Pancreas (tissue), 10 donors: ENCODE measurements around the gene BABAM2. TPM values are rescaled to one million over a fixed set of nuclear protein-coding genes. Genes with fewer than 3 reads are reported as not detected.
"Not testable (repeated sequence)": the region's sequence is repeated elsewhere in the genome, so short reads cannot be mapped to it uniquely, and the experiment has no call there.

Experiments used
- ATAC-seq, 4 donors: fragments of 200-7000 bp; cut with Tn5 transposase; one replicate each; pipeline versions ENCODE4 v1.8.0 to v1.9.1; 2020; ENCODE audit warnings: mild to moderate bottlenecking in 4 of 4, moderate library complexity in 4 of 4
- DNase-seq, 6 donors: peaks; one replicate each; pipeline ENCODE4 v3.0.0-alpha.2; 2020
- FAIRE-seq: peaks from 2 replicates; lab custom pipeline; 2012; peaks lifted over from hg19 to GRCh38; lab: Jason Lieb, UNC
- H3K27ac ChIP-seq, 4 donors: fragments of 200-600 bp; sonication (generic); 1 replicate in 3 of 4; 2 replicates in 1 of 4; pipeline versions ENCODE4 v1.5.0 to v1.8.0; 2020
- H3K27me3 ChIP-seq, 4 donors: fragments of 200-600 bp; one replicate each; pipeline ENCODE4 v1.8.0; 2021
- H3K36me3 ChIP-seq, 3 donors: fragments of 200-600 bp; sonication (generic) in 1 of 3; one replicate each; pipeline versions ENCODE4 v1.5.0 to v1.8.0; 2020 to 2021
- H3K4me1 ChIP-seq, 3 donors: fragments of 200-600 bp; one replicate each; pipeline ENCODE4 v1.8.0; 2021
- H3K4me3 ChIP-seq, 4 donors: fragments of 200-600 bp; sonication (generic) in 2 of 4; one replicate each; pipeline versions ENCODE4 v1.5.0 to v1.8.0; 2020 to 2021
- H3K9me3 ChIP-seq, 4 donors: fragments of 200-600 bp; one replicate each; pipeline ENCODE4 v1.8.0; 2021
- WGBS, 2 donors: extraction: QIAGEN DNeasy Blood & Tissue Kit; methylation state at CpG; one replicate each; pipeline ENCODE4 v1.1.7; 2013; 5-methylcytosine and 5-hydroxymethylcytosine counted together
- intact Hi-C, 3 donors: fragments of 100-400 bp; cut with DNase I; formaldehyde crosslinking; loops; one replicate each; pipeline versions ENCODE4 v1.11.1 to v1.14.2; 2022
- polyA plus RNA-seq, 2 donors: library from polyadenylated mRNA; stranded (reverse); fragments of 200-250 nt; gene quantifications; one replicate each; pipeline ENCODE4 v1.2.3, GENCODE V29; 2013
- total RNA-seq, 6 donors: library from RNA; stranded (reverse); fragmentation: NEBNext Ultra II Directional in 4 of 6; extraction: Animal tissue kit (Norgen Biotek cat#: 25700) in 4 of 6; gene quantifications; one replicate each; pipeline versions ENCODE4 v1.2.1 to v1.2.4, GENCODE V29; 2021 to 2023
- TF ChIP-seq, protein P1 (sequence below), 4 donors: fragments of 200-600 bp; sonication (generic) in 3 of 4; IDR thresholded peaks; one replicate each; pipeline versions ENCODE4 v1.5.0 to v1.8.0; 2021; ENCODE audit warnings: antibody characterized with exemption in 4 of 4
- donor health status: healthy with polysubstance abuse.
- donor health status: DM: no; HTN: no; CAD: no; lungs with moderate emphysema.
- donor health status: DM: no; HTN: no; CAD: no.
- donor health status: control.
- donor health status: control.
- donor health status: Bipolar disorder and iron deficiency.
- donor health status: DM: yes; HTN: yes; CAD: no.
- donor health status: DM: no; HTN: no; CAD: no.
- donor health status: DM: no; HTN: no; CAD: no.
- donor health status: DM: yes; HTN: yes; CAD: no.

BABAM2 gene
- total and polyA plus RNA-seq, 8 donors: 9.4 to 21.3 (median 15.6) TPM

DNA sequence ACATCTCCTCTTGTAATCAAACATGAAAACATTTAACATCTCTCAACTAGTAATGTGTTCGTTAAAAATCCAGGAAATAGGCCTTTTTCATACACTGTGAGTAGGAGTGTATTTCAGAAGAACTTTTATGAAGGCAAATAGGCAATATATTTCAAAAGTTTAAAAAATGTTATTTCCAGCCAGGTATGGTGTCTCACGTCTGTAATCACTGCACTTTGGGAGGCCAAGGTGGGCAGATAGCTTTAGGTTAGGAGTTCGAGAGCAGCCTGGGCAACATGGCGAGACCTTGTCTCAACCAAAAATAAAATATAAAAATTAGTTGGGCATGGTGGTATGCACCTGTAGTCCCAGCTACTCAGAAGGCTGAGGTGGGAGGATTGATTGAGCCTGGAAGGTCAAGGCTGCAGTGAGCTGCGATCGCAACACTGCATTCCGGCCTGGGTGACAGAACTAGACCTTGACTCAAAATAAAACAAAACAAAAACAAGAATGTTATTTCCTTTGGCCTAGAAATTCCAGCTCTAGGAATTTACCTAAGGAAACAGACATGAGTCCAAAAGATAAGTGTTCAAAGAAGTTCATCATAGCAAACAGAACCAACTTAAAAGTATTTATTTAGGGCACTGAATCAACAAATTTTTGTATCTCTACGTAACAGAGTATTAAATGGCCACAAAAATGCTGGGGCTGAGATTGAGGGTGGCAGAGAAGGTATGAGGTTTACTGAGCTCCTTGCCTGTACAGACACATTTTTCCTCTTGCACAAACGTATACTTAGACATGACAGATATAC is 15.2 kb upstream of the BABAM2 start:
- Histone ChIP-seq H3K4me1 (peaks cover 0 to 3% (median 0%) of the 10 kb centered on the region in 3 donors), H3K27ac (no peak overlapping the region), H3K4me3 (no peak overlapping the region), H3K9me3 (no peaks in the 10 kb centered on the region), H3K36me3 (no peaks in the 10 kb centered on the region), H3K27me3 (no peaks in the 10 kb centered on the region)
- intact Hi-C loops: no loop called here
- FAIRE-seq (no peak), ATAC-seq (no peak), DNase-seq (no peak)
- TF ChIP-seq, protein P1, sequence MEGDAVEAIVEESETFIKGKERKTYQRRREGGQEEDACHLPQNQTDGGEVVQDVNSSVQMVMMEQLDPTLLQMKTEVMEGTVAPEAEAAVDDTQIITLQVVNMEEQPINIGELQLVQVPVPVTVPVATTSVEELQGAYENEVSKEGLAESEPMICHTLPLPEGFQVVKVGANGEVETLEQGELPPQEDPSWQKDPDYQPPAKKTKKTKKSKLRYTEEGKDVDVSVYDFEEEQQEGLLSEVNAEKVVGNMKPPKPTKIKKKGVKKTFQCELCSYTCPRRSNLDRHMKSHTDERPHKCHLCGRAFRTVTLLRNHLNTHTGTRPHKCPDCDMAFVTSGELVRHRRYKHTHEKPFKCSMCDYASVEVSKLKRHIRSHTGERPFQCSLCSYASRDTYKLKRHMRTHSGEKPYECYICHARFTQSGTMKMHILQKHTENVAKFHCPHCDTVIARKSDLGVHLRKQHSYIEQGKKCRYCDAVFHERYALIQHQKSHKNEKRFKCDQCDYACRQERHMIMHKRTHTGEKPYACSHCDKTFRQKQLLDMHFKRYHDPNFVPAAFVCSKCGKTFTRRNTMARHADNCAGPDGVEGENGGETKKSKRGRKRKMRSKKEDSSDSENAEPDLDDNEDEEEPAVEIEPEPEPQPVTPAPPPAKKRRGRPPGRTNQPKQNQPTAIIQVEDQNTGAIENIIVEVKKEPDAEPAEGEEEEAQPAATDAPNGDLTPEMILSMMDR (IDR thresholded peaks at IDR 0.05): no peak
- WGBS, 2 donors: 81 to 84% methylated on average over 9 of the region's 9 CpGs

DNA sequence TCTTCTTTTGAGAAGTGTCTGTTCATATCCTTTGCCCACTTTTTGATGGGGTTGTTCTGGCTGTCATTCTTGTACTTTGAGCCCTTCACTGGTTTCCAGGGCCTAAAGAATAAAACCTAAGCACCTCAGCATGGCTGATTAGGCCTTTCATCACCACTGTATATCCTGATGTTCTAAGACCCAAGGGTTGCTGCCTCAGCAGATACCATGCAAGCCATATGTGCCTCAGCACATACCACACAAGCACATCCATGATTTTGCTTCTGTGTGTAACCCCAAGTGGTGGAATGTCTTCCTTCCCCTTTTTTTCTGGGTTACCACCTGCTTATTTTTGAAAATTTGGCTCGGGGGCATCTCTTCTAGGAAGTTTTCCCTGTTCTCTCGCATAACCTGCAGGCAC is 11.7 kb upstream of the BABAM2 start:
- Histone ChIP-seq H3K27ac (no peak overlapping the region), H3K4me1 (no peaks in the 10 kb centered on the region), H3K27me3 (no peaks in the 10 kb centered on the region), H3K9me3 (no peaks in the 10 kb centered on the region), H3K36me3 (no peaks in the 10 kb centered on the region), H3K4me3 (no peak overlapping the region)
- intact Hi-C loops: no loop called here
- TF ChIP-seq, protein P1 (IDR thresholded peaks at IDR 0.05): no peak
- FAIRE-seq (no peak), DNase-seq (no peak), ATAC-seq (no peak)
- 87 to 89% methylated on average over 2 of the region's 2 CpGs for WGBS, 2 donors

DNA sequence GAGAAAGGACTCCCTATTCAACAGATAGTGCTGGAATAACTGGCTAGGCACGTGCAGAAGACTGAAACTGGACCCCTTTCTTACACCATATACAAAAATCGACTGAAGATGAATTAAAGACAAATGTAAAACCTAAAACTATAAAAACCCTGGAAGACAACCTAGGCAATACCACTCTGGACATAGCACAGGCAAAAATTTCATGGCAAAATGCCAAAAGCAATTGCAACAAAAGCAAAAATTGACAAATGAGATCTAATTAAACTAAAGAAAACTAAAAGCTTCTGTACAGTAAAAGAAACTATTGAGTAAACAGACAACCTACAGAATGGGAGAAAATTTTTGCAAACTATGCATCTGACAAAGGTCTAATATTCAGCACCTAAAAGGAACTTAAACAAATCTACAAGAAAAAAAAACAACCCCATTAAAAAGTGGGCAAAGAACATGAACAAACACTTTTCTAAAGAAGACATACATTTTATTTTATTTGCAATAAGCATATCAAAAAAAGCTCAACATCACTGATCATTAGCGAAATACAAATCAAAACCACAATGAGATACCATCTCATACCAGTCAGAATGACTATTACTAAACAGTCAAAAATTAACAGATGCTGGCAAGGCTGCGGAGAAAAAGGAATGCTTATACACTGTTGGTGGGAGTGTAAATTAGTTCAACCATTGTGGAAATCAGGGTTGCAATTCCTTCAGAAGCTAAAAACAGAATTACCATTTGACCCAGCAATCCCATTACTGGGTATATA is 8.5 kb upstream of the BABAM2 start:
- FAIRE-seq, DNase-seq, H3K27me3 ChIP-seq, H3K36me3 ChIP-seq, H3K27ac ChIP-seq, intact Hi-C loops, ATAC-seq, H3K9me3 ChIP-seq, H3K4me3 ChIP-seq, H3K4me1 ChIP-seq: not testable (repeated sequence)
- WGBS, 2 donors: 84 to 90% methylated on average over 4 of the region's 4 CpGs

DNA sequence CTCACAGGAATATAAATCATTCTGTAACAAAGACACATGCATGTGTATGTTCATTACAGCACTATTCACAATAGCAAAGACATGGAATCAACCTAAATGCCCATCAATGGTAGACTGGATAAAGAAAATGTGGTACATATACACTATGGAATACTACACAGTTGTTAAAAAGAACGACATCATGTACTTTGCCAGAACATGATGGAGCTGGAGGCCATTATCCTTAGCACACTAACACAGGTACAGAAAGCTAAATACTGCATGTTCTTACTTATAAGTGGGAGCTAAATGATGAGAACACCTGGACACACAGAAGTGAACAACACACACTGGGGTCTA is 8.0 kb upstream of the BABAM2 start:
- FAIRE-seq, DNase-seq, intact Hi-C loops, ATAC-seq, H3K9me3 ChIP-seq, H3K27ac ChIP-seq, H3K27me3 ChIP-seq, H3K4me1 ChIP-seq, H3K4me3 ChIP-seq, H3K36me3 ChIP-seq: not testable (repeated sequence)
- WGBS, 2 donors: 88 to 97% methylated on average over 1 of the region's 1 CpG

DNA sequence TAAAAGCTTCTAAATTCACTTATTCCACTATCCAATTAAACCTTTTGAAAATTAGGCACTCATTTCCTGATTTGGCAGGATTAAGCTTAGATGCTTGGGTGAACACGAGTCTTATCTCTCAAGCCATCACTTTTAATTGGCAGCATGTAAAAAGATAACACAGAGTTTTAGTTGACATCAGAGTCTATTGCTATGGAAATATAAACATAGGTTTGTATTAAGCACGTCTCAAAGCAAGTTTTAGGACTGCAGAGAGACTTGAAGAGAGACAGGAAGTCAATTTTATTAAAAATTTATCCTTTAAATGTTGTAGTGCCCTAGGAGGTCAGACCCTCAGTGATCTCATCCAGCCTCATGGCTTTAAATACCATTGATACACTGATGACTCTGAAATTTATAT is 5.9 kb upstream of the BABAM2 start:
- FAIRE-seq (no peak), DNase-seq (no peak), ATAC-seq (no peak)
- Histone ChIP-seq H3K9me3 (no peaks in the 10 kb centered on the region), H3K4me1 (peaks cover 0 to 10% (median 0%) of the 10 kb centered on the region in 3 donors), H3K4me3 (no peak overlapping the region), H3K36me3 (no peaks in the 10 kb centered on the region), H3K27me3 (no peaks in the 10 kb centered on the region), H3K27ac (no peak overlapping the region)
- TF ChIP-seq, protein P1 (IDR thresholded peaks at IDR 0.05): no peak
- intact Hi-C loops: no loop called here
- 3 to 6% methylated on average over 2 of the region's 2 CpGs for WGBS, 2 donors
